Stimulated activated CD4-positive, alpha-beta T cell treated with anti-CD3 and anti-CD28 coated beads, Interleukin-4, amount 100 ng/mL, for 1 hour (primary cell): Measurements from ENCODE around the gene ZMIZ1.
A peak's percentile ranks its signal among the peaks of the same experiment; 100 is the strongest.
"Not testable (repeated sequence)": the region's sequence is repeated elsewhere in the genome, so short reads cannot be mapped to it uniquely, and the experiment has no call there.

Experiments used
- DNase-seq: peaks from one replicate; pipeline ENCODE4 v3.0.0-alpha.2; 2020

Gene ZMIZ1

GRCh38 chr10:79034271-79034876 is 34.4 kb upstream of the ZMIZ1 start:
- DNase-seq: no peak

- not testable (repeated sequence) for DNase-seq
These were observed 32.4 kb upstream of the ZMIZ1 start for GRCh38 chr10:79036416-79036815.

- no peak for DNase-seq
These were observed 30.5 kb upstream of the ZMIZ1 start for GRCh38 chr10:79038104-79038840.

- DNase-seq: no peak
These were observed 29.9 kb upstream of the ZMIZ1 start for GRCh38 chr10:79038841-79039201.

GRCh38 chr10:79042639-79043411 is 25.9 kb upstream of the ZMIZ1 start:
- no peak for DNase-seq

GRCh38 chr10:79044036-79044632 is 24.6 kb upstream of the ZMIZ1 start:
- no peak for DNase-seq

GRCh38 chr10:79044846-79045245 is 23.9 kb upstream of the ZMIZ1 start:
- DNase-seq: no peak

GRCh38 chr10:79045566-79046175 is 23.1 kb upstream of the ZMIZ1 start:
- no peak for DNase-seq

- no peak for DNase-seq
These were observed 22.4 kb upstream of the ZMIZ1 start for GRCh38 chr10:79046326-79046725.

- no peak for DNase-seq
These were observed 21.8 kb upstream of the ZMIZ1 start for GRCh38 chr10:79046741-79047583.

- DNase-seq: no peak
These were observed 21.2 kb upstream of the ZMIZ1 start for GRCh38 chr10:79047584-79047874.

GRCh38 chr10:79047875-79048638 is 20.7 kb upstream of the ZMIZ1 start:
- DNase-seq: peak; percentile 49

- DNase-seq: no peak
These were observed 19.9 kb upstream of the ZMIZ1 start for GRCh38 chr10:79048639-79049550.

GRCh38 chr10:79049931-79050895 is 18.6 kb upstream of the ZMIZ1 start:
- no peak for DNase-seq

GRCh38 chr10:79050896-79051555 is 17.7 kb upstream of the ZMIZ1 start:
- no peak for DNase-seq

- no peak for DNase-seq
These were observed 17.0 kb upstream of the ZMIZ1 start for GRCh38 chr10:79051766-79052165.

- peak; percentile 30 for DNase-seq
These were observed 16.3 kb upstream of the ZMIZ1 start for GRCh38 chr10:79052291-79053080.

GRCh38 chr10:79053081-79053434 is 15.7 kb upstream of the ZMIZ1 start:
- DNase-seq: no peak
